Measurements from ENCODE around the gene PRKG1. TPM values are rescaled to one million over a fixed set of nuclear protein-coding genes. Genes with fewer than 3 reads are reported as not detected.

Gene PRKG1
- polyA plus RNA-seq, 1 donor (not counting 4 experiments of a cell fraction or from before 2014, with no cell fraction given), result 0.24 TPM

GRCh38 chr10:51227897-51228713 is 153.8 kb downstream of the PRKG1 start:
- Histone ChIP-seq H3K9me3 (ENCODE audit: control insufficient read depth, low read depth, low read length) (no peaks in the 10 kb centered on the region), H3K4me1 (ENCODE audit: control insufficient read depth, extremely low read depth, insufficient read depth, low read length) (no peaks in the 10 kb centered on the region), H3K9me1 (ENCODE audit: control insufficient read depth, extremely low read depth, insufficient read depth, low read length) (no peaks in the 10 kb centered on the region), H3K4me3 (ENCODE audit: control insufficient read depth in 2 of 3, extremely low read depth in 1 of 3, insufficient read depth in 2 of 3, low read depth in 1 of 3, low read length in 3 of 3) (no peak overlapping the region), H3K27me3 (ENCODE audit: control insufficient read depth, extremely low read depth, insufficient read depth, low read length) (peaks cover 3% of the 10 kb centered on the region), H3K9ac (ENCODE audit: control insufficient read depth, extremely low read depth, insufficient read depth, low read length) (no peak overlapping the region), H3K79me2 (ENCODE audit: control insufficient read depth, insufficient read depth, low read length) (no peaks in the 10 kb centered on the region), H2AFZ (ENCODE audit: control insufficient read depth, low read length) (no peak overlapping the region), H4K20me1 (ENCODE audit: control insufficient read depth, extremely low read depth, insufficient read depth, low read length) (no peaks in the 10 kb centered on the region), H3K36me3 (ENCODE audit: control insufficient read depth in 2 of 2, extremely low read depth in 1 of 2, insufficient read depth in 2 of 2, low read length in 2 of 2) (no peaks in the 10 kb centered on the region), H3K27ac (ENCODE audit: control insufficient read depth, insufficient read depth, low read length) (no peak overlapping the region), H3K4me2 (ENCODE audit: control insufficient read depth, extremely low read depth, insufficient read depth, low read depth, low read length) (no peak overlapping the region)
- FAIRE-seq (no peak), DNase-seq (ENCODE audit: low read depth, low spot score) (no peak)
- dilution Hi-C loops (cut with MboI; ENCODE audit: extremely low pct_ligation_motif_present, low sequenced_read_pairs), result no loop called here
- TF ChIP-seq CTCF (optimal IDR thresholded peaks at IDR 0.05 in 1 of 3, IDR thresholded peaks at IDR 0.05 in 1 of 3, conservative IDR thresholded peaks at IDR 0.05 in 1 of 3; ENCODE audit: extremely low read depth in 1 of 3, insufficient read depth in 2 of 3, low read length in 3 of 3), result no peak
- TF ChIP-seq EZH2 (IDR thresholded peaks at IDR 0.05; ENCODE audit: low read length), result no peak

- no peak overlapping the region for H3K4me3 ChIP-seq (ENCODE audit: control insufficient read depth in 2 of 3, extremely low read depth in 1 of 3, insufficient read depth in 2 of 3, low read depth in 1 of 3, low read length in 3 of 3)
Measured at GRCh38 chr10:51228714-51229100, 154.4 kb downstream of the PRKG1 start.

More at GRCh38 chr10:51228714-51229100, 154.4 kb downstream of the PRKG1 start:
- H3K4me2 ChIP-seq (ENCODE audit: control insufficient read depth, extremely low read depth, insufficient read depth, low read depth, low read length), result no peak overlapping the region
- no peaks in the 10 kb centered on the region for H3K9me3 ChIP-seq (ENCODE audit: control insufficient read depth, low read depth, low read length)
- H3K9me1 ChIP-seq (ENCODE audit: control insufficient read depth, extremely low read depth, insufficient read depth, low read length), result no peaks in the 10 kb centered on the region
- no peaks in the 10 kb centered on the region for H3K36me3 ChIP-seq (ENCODE audit: control insufficient read depth in 2 of 2, extremely low read depth in 1 of 2, insufficient read depth in 2 of 2, low read length in 2 of 2)
- H4K20me1 ChIP-seq (ENCODE audit: control insufficient read depth, extremely low read depth, insufficient read depth, low read length), result no peaks in the 10 kb centered on the region
- DNase-seq (ENCODE audit: low read depth, low spot score) (no peak), FAIRE-seq (no peak)
- no peak overlapping the region for H3K9ac ChIP-seq (ENCODE audit: control insufficient read depth, extremely low read depth, insufficient read depth, low read length)
- H3K79me2 ChIP-seq (ENCODE audit: control insufficient read depth, insufficient read depth, low read length), result no peaks in the 10 kb centered on the region
- dilution Hi-C loops (cut with MboI; ENCODE audit: extremely low pct_ligation_motif_present, low sequenced_read_pairs), result no loop called here
- peaks cover 3% of the 10 kb centered on the region for H3K27me3 ChIP-seq (ENCODE audit: control insufficient read depth, extremely low read depth, insufficient read depth, low read length)
- TF ChIP-seq EZH2 (IDR thresholded peaks at IDR 0.05; ENCODE audit: low read length) (no peak), CTCF (optimal IDR thresholded peaks at IDR 0.05 in 1 of 3, IDR thresholded peaks at IDR 0.05 in 1 of 3, conservative IDR thresholded peaks at IDR 0.05 in 1 of 3; ENCODE audit: extremely low read depth in 1 of 3, insufficient read depth in 2 of 3, low read length in 3 of 3) (no peak)
- H3K27ac ChIP-seq (ENCODE audit: control insufficient read depth, insufficient read depth, low read length), result no peak overlapping the region
- no peak overlapping the region for H2AFZ ChIP-seq (ENCODE audit: control insufficient read depth, low read length)
- no peaks in the 10 kb centered on the region for H3K4me1 ChIP-seq (ENCODE audit: control insufficient read depth, extremely low read depth, insufficient read depth, low read length)

Data from keratinocyte (primary cell).